ENCODE results near the gene ZNF438.

Gene ZNF438

GRCh38 chr10:30828164-30828563, 203.5 kb downstream of the ZNF438 start:
- Histone ChIP-seq H3K4me1 (ENCODE audit: control insufficient read depth in 1 of 2, insufficient read depth in 1 of 2, low read depth in 1 of 2, low read length in 1 of 2) (no peaks in the 10 kb centered on the region), H3K9me3 (no peaks in the 10 kb centered on the region)
- TF ChIP-seq CTCF (IDR thresholded peaks at IDR 0.05) = no peak

GRCh38 chr10:30827531-30828120, 204.0 kb downstream of the ZNF438 start:
- Histone ChIP-seq H3K9me3 (no peaks in the 10 kb centered on the region), H3K27me3 (no peaks in the 10 kb centered on the region), H3K36me3 (no peaks in the 10 kb centered on the region), H3K4me1 (ENCODE audit: control insufficient read depth in 1 of 2, insufficient read depth in 1 of 2, low read depth in 1 of 2, low read length in 1 of 2) (no peaks in the 10 kb centered on the region), H3K27ac (no peak overlapping the region), H3K4me3 (ENCODE audit: low read depth in 1 of 2, low read length in 1 of 2) (no peak overlapping the region)
- TF ChIP-seq CTCF (IDR thresholded peaks at IDR 0.05) = no peak

More at GRCh38 chr10:30828164-30828563, 203.5 kb downstream of the ZNF438 start:
- Histone ChIP-seq H3K4me3 (ENCODE audit: low read depth in 1 of 2, low read length in 1 of 2) (no peak overlapping the region), H3K27me3 (no peaks in the 10 kb centered on the region), H3K36me3 (no peaks in the 10 kb centered on the region), H3K27ac (no peak overlapping the region)

DNA sequence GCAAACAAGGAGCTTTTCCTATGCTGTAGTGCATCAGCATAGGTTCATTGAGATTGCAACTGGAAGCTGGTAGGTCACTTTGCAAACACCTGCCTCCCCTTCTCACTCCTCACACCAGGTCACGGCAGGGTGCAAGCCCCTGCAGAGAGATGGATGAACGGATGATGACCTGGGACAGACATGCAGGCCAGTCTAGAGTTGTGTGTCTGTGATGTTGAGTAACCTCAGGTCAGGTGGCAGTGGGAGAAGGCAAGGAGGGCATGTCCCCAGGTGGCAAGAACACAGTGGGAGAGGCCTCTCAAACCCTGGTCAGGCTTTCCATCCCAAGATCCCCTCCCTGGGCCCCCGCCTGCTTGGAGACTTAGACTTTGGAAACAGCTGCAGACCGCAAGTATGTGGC, 205.0 kb downstream of the ZNF438 start:
- Histone ChIP-seq H3K27ac (no peak overlapping the region), H3K36me3 (no peaks in the 10 kb centered on the region)

DNA sequence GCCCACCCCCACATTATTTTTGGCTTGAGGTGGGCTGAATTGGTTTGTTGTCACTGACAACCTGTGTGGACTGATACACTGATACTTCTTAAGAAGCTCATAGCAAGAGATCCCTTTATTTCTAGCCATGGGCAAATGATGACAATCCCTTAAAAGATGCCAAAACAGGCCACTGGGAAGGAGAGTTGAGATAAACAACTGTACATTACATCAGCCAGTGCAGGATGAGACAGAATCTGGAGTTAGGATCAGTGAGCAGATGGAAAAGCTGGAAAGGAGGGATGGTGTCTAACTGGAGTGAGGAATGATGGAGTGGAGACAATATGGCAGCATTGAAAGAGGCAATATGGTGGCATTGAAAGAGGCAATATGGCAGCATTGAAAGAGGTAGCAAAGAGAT, 206.2 kb downstream of the ZNF438 start:
- Histone ChIP-seq H3K27me3 (no peaks in the 10 kb centered on the region), H3K36me3 (no peaks in the 10 kb centered on the region), H3K4me1 (ENCODE audit: control insufficient read depth in 1 of 2, insufficient read depth in 1 of 2, low read depth in 1 of 2, low read length in 1 of 2) (no peaks in the 10 kb centered on the region), H3K27ac (no peak overlapping the region), H3K9me3 (no peaks in the 10 kb centered on the region), H3K4me3 (ENCODE audit: low read depth in 1 of 2, low read length in 1 of 2) (no peak overlapping the region)
- no peak for TF ChIP-seq CTCF (IDR thresholded peaks at IDR 0.05)

More for the DNA sequence above, 205.0 kb downstream of the ZNF438 start:
- no peaks in the 10 kb centered on the region for H3K4me1 ChIP-seq (ENCODE audit: control insufficient read depth in 1 of 2, insufficient read depth in 1 of 2, low read depth in 1 of 2, low read length in 1 of 2)
- no peaks in the 10 kb centered on the region for H3K27me3 ChIP-seq
- H3K4me3 ChIP-seq (ENCODE audit: low read depth in 1 of 2, low read length in 1 of 2) = no peak overlapping the region
- no peaks in the 10 kb centered on the region for H3K9me3 ChIP-seq
- TF ChIP-seq CTCF (IDR thresholded peaks at IDR 0.05) = no peak

- H3K27ac ChIP-seq = no peak overlapping the region
- H3K9me3 ChIP-seq = no peaks in the 10 kb centered on the region
- no peak for TF ChIP-seq CTCF (IDR thresholded peaks at IDR 0.05)
- H3K4me1 ChIP-seq (ENCODE audit: control insufficient read depth in 1 of 2, insufficient read depth in 1 of 2, low read depth in 1 of 2, low read length in 1 of 2) = no peaks in the 10 kb centered on the region
- no peak overlapping the region for H3K4me3 ChIP-seq (ENCODE audit: low read depth in 1 of 2, low read length in 1 of 2)
- no peaks in the 10 kb centered on the region for H3K27me3 ChIP-seq
- no peaks in the 10 kb centered on the region for H3K36me3 ChIP-seq
These were observed 206.6 kb downstream of the ZNF438 start for GRCh38 chr10:30825022-30825421.

All from neutrophil (primary cell).